K562 (cell line): ENCODE measurements around the gene ZNF273. TPM values are rescaled to one million over a fixed set of nuclear protein-coding genes. Genes with fewer than 3 reads are reported as not detected.

Source experiments
- ATAC-seq: fragments of 200-7000 bp; cut with Tn5 transposase; 3 replicates; pipeline ENCODE4 v1.9.1; 2020; ENCODE audit warnings: moderate library complexity
- BruUV-seq: library from RNA; stranded (reverse); fragments of 400-500 nt; replicated peaks from 2 replicates; lab custom pipeline; 2021; lab: Mats Ljungman, UMichigan
- CTCF ChIA-PET: fragments of 300-600 bp; formaldehyde crosslinking; extraction: SDS; loops from one replicate; lab custom pipeline; 2021; ENCODE audit warnings: low intra/inter-chr PET ratio; lab: Yijun Ruan, JAX
- POLR2A ChIA-PET: fragments of 300-600, 350-650 bp; sonication (Branson Sonifier 250); formaldehyde crosslinking; extraction: SDS; loops from one replicate; lab custom pipeline; 2021; ENCODE audit warnings: antibody characterized with exemption, inconsistent platforms; lab: Yijun Ruan, JAX
- DNase-seq, 4 experiments: peaks; one replicate each; pipeline versions ENCODE4 v3.0.0 to v3.0.0-alpha.2; 2011 to 2018; ENCODE audit warnings: low spot score in 3 of 4, mixed read lengths in 3 of 4; ENCODE audit errors: extremely low read depth in 1 of 4
- FAIRE-seq: peaks from 2 replicates; lab custom pipeline; 2011; peaks lifted over from hg19 to GRCh38; lab: Jason Lieb, UNC
- H2AFZ ChIP-seq: 2 replicates; pipeline ENCODE4 v1.6.0; 2011; ENCODE audit warnings: low read depth, low read length, control low read depth, inconsistent platforms
- H3K27ac ChIP-seq: fragments of 200-600 bp; 3 replicates; pipeline ENCODE4 v1.8.0; 2011; ENCODE audit warnings: low read depth, mild to moderate bottlenecking, control low read depth, inconsistent platforms, low read length, moderate library complexity, mixed read lengths; ENCODE audit errors: extremely low read depth
- H3K27me3 ChIP-seq, 2 experiments: fragments of 300-600 bp in 1 of 2; 2 replicates in 1 of 2; 3 replicates in 1 of 2; pipeline versions ENCODE4 v1.6.0 to v1.8.0; 2011; ENCODE audit warnings: inconsistent platforms in 2 of 2, low read length in 2 of 2, mild to moderate bottlenecking in 1 of 2, mixed read lengths in 1 of 2, moderate library complexity in 1 of 2; ENCODE audit not compliant: control insufficient read depth in 2 of 2, insufficient read depth in 2 of 2
- H3K36me3 ChIP-seq: fragments of 300-600 bp; 3 replicates; pipeline ENCODE4 v1.8.0; 2011; ENCODE audit warnings: mild to moderate bottlenecking, low read length, inconsistent platforms; ENCODE audit not compliant: control insufficient read depth, insufficient read depth
- H3K4me1 ChIP-seq, 2 experiments: fragments of 200-600 bp in 1 of 2; replicated peaks in 1 of 2; 2 replicates in 1 of 2; 3 replicates in 1 of 2; pipeline versions ENCODE4 v1.5.1 to v1.8.0; 2011; ENCODE audit warnings: inconsistent platforms in 2 of 2, low read length in 2 of 2, mild to moderate bottlenecking in 1 of 2, mixed read lengths in 1 of 2, moderate library complexity in 1 of 2; ENCODE audit not compliant: control insufficient read depth in 2 of 2, insufficient read depth in 2 of 2
- H3K4me2 ChIP-seq: 2 replicates; pipeline ENCODE4 v1.6.1; 2011; ENCODE audit warnings: low read length, control low read depth, inconsistent platforms, mixed read lengths; ENCODE audit not compliant: insufficient read depth
- H3K4me3 ChIP-seq: fragments of 200-600 bp; sonication (generic), shearing (Covaris generic); 2 replicates; pipeline ENCODE4 v1.5.1; 2016; ENCODE audit warnings: control low read depth, inconsistent platforms
- H3K79me2 ChIP-seq: fragments of 200-600 bp; 3 replicates; pipeline ENCODE4 v1.8.0; 2011; ENCODE audit warnings: low read length, inconsistent platforms; ENCODE audit not compliant: control insufficient read depth, insufficient read depth
- H3K9ac ChIP-seq, 2 experiments: 2 replicates each; pipeline versions ENCODE4 v1.6.0 to v1.6.1; 2011; ENCODE audit warnings: low read depth in 2 of 2, low read length in 2 of 2, control low read depth in 1 of 2, inconsistent platforms in 1 of 2, mild to moderate bottlenecking in 1 of 2, mixed read lengths in 1 of 2; ENCODE audit not compliant: insufficient read depth in 1 of 2
- H3K9me1 ChIP-seq: one replicate; pipeline ENCODE4 v1.6.0; 2011; ENCODE audit warnings: inconsistent platforms, mild to moderate bottlenecking, low read length, moderate library complexity; ENCODE audit not compliant: control insufficient read depth, insufficient read depth
- H3K9me3 ChIP-seq: replicated peaks from 2 replicates; pipeline ENCODE4 v1.5.1; 2011; ENCODE audit warnings: low read depth, low read length, inconsistent platforms; ENCODE audit not compliant: control insufficient read depth, insufficient read depth
- H4K20me1 ChIP-seq: replicated peaks from 2 replicates; pipeline ENCODE4 v1.6.1; 2011; ENCODE audit warnings: low read length, inconsistent platforms, mixed read lengths; ENCODE audit not compliant: control insufficient read depth, insufficient read depth
- ARID3A ChIP-seq: IDR thresholded peaks from 2 replicates; pipeline ENCODE4 v1.6.1; 2012; ENCODE audit warnings: low read depth, low read length, improper control_type of control experiment, borderline replicate concordance
- CBX5 ChIP-seq: IDR thresholded peaks from 2 replicates; pipeline ENCODE4 v1.6.1; 2014; ENCODE audit warnings: low read depth, borderline replicate concordance
- CC2D1A ChIP-seq: fragments of 450-650 bp; IDR thresholded peaks from 2 replicates; pipeline ENCODE4 v1.6.1; 2017; ENCODE audit warnings: mild to moderate bottlenecking
- ETV1 ChIP-seq: fragments of 450-650 bp; conservative IDR thresholded peaks from 2 replicates; pipeline ENCODE4 v1.6.1; 2016; ENCODE audit warnings: missing genetic modification characterization, control low read depth, low read depth, missing compliant biosample characterization
- HLTF ChIP-seq: fragments of 450-650 bp; IDR thresholded peaks from 2 replicates; pipeline ENCODE4 v1.6.1; 2016
- JUND ChIP-seq, 2 experiments: IDR thresholded peaks; 2 replicates in 1 of 2; 3 replicates in 1 of 2; pipeline ENCODE4 v1.6.1; 2011; ENCODE audit warnings: borderline replicate concordance in 2 of 2, low read depth in 2 of 2, low read length in 2 of 2, improper control_type of control experiment in 1 of 2, missing biosample characterization in 1 of 2, missing genetic modification characterization in 1 of 2, missing genetic modification reagents in 1 of 2
- MEIS2 ChIP-seq: fragments of 450-650 bp; IDR thresholded peaks from 2 replicates; pipeline ENCODE4 v1.6.1; 2014; ENCODE audit warnings: mild to moderate bottlenecking; ENCODE audit not compliant: partially characterized antibody
- PRDM10 ChIP-seq: fragments of 450-650 bp; IDR thresholded peaks from 2 replicates; pipeline ENCODE4 v1.6.1; 2018; ENCODE audit not compliant: partially characterized antibody
- RAD21 ChIP-seq, 2 experiments: fragments of 250-450 bp in 1 of 2; fragments of 450-650 bp in 1 of 2; sonication (Bioruptor Pico) in 1 of 2; formaldehyde crosslinking in 1 of 2; IDR thresholded peaks in 1 of 2; conservative IDR thresholded peaks in 1 of 2; 2 replicates each; pipeline versions ENCODE4 v1.4.0 to v1.8.0; 2020 to 2022; ENCODE audit warnings: mild to moderate bottlenecking in 2 of 2, moderate library complexity in 1 of 2
- SIN3B ChIP-seq: fragments of 450-650 bp; IDR thresholded peaks from 2 replicates; pipeline ENCODE4 v1.6.1; 2017; ENCODE audit warnings: low read depth, mild to moderate bottlenecking, moderate library complexity
- SMC3 ChIP-seq: conservative IDR thresholded peaks from 2 replicates; pipeline ENCODE4 v1.6.1; 2011; ENCODE audit warnings: low read depth, low read length, improper control_type of control experiment; ENCODE audit not compliant: insufficient read depth
- ZFX ChIP-seq: sonication (generic); formaldehyde crosslinking; IDR thresholded peaks from 2 replicates; pipeline ENCODE4 v1.8.0; 2022; ENCODE audit warnings: mild to moderate bottlenecking, missing genetic modification reagents, moderate library complexity
- ZNF239 ChIP-seq: fragments of 250-450 bp; sonication (Bioruptor Pico); IDR thresholded peaks from 2 replicates; pipeline ENCODE4 v1.4.0; 2020; ENCODE audit warnings: mild to moderate bottlenecking
- ZNF740 ChIP-seq, 3 experiments: fragments of 200-800 bp in 1 of 3; sonication (Bioruptor generic) in 1 of 3; sonication (generic) in 1 of 3; formaldehyde crosslinking in 1 of 3; IDR thresholded peaks; 2 replicates each; pipeline versions ENCODE4 v1.6.1 to v1.8.0; 2016 to 2022; ENCODE audit warnings: mild to moderate bottlenecking in 2 of 3, missing compliant biosample characterization in 2 of 3, missing genetic modification characterization in 2 of 3, missing genetic modification reagents in 1 of 3
- WGBS: fragments of 100-300 bp; shearing (Covaris generic); methylation state at CpG from one replicate; pipeline ENCODE4 v1.1.6; 2016; ENCODE audit warnings: low coverage, mixed read lengths; ENCODE audit not compliant: insufficient coverage; ENCODE audit errors: missing lambda C conversion rate; 5-methylcytosine and 5-hydroxymethylcytosine counted together
- in situ Hi-C: fragments of 300-500 bp; cut with MboI; formaldehyde crosslinking; loops from 4 replicates; pipeline ENCODE4 v1.15.0; 2018; ENCODE audit warnings: inconsistent platforms, mixed read lengths
- intact Hi-C: fragments of 100-400 bp; cut with micrococcal nuclease; formaldehyde crosslinking; loops from 2 replicates; pipeline ENCODE4 v1.14.2; 2022
- polyA plus RNA-seq, 8 experiments: library from polyadenylated mRNA; depleted of rRNA in 4 of 8; stranded (reverse) in 5 of 8; unstranded in 3 of 8; fragments of >200 nt; fragmentation: Nextera tagmentation in 2 of 8; fragmentation: Illumina TruSeq in 1 of 8; extraction: Ambion mirVana in 2 of 8; extraction: Trizol in 1 of 8; gene quantifications; 2 replicates each; pipeline versions ENCODE4 v1.2.1 to v1.2.3, GENCODE V29; 2011 to 2014; ENCODE audit warnings: inconsistent platforms in 1 of 8, missing spikeins in 1 of 8
- total RNA-seq, 7 experiments: library from RNA; depleted of rRNA in 6 of 7; stranded (reverse); fragments of >200 nt in 6 of 7; fragmentation: Illumina TruSeq in 2 of 7; extraction: Trizol in 2 of 7; gene quantifications; 2 replicates each; pipeline versions ENCODE4 v1.2.1 to v1.2.3, GENCODE V29; 2011 to 2021; ENCODE audit warnings: low replicate concordance in 1 of 7

ZNF273 gene
- total and polyA plus RNA-seq, 9 of the 15 experiments (the other 6 are each of a cell fraction or from before 2014, with no cell fraction given): 13.3 to 37.0 (median 20.7) TPM

GRCh38 chr7:64951250-64951848 is 48.3 kb downstream of the ZNF273 start:
- ChIA-PET POLR2A (interaction anchor here (0.7 kb wide), 1 partner anchor 8 kb away, joined by 3 read pairs; no protein-coding TSS in a partner anchor), CTCF (interaction anchor here (0.6 to 0.7 kb wide), 2 partner anchors 357 to 1658 kb away, joined by 3 to 4 read pairs; no protein-coding TSS in a partner anchor)
- Histone ChIP-seq H3K27ac (no peak overlapping the region), H2AFZ (no peak overlapping the region), H3K27me3 (no peaks in the 10 kb centered on the region), H3K79me2 (no peaks in the 10 kb centered on the region), H3K4me3 (no peak overlapping the region), H3K4me2 (no peak overlapping the region), H3K4me1 (peaks cover 2 to 14% of the 10 kb centered on the region in 2 experiments; a peak in 4 of 5 replicates), H3K36me3 (no peaks in the 10 kb centered on the region), H3K9me1 (no peaks in the 10 kb centered on the region), H3K9me3 (peaks cover 22% of the 10 kb centered on the region), H3K9ac (no peak overlapping the region), H4K20me1 (no peaks in the 10 kb centered on the region)
- in situ Hi-C loops: no loop called here
- DNase-seq: peak; percentile 27 to 71 (median 44)
- FAIRE-seq: peak; percentile 61
- no TSS peak for BruUV-seq
- 11% methylated on average over 1 of the region's 1 CpG for WGBS
- intact Hi-C loops: loop anchor here (2.0 to 10.0 kb wide), 4 partner anchors 46 to 523 kb away; no protein-coding TSS in a partner anchor
- ATAC-seq: peak; percentile 87
- TF ChIP-seq ZNF740 (CRISPR knock-in tag; IDR thresholded peaks at IDR 0.05) (no peak), ZNF740 (tag; IDR thresholded peaks at IDR 0.05) (no peak), CC2D1A (peak; percentile 53; the same call in 1 of the 2 replicates), SMC3 (peak; percentile 55), ZFX (CRISPR knock-in tag) (no peak), HLTF (no peak), SIN3B (no peak), CBX5 (0 out of 2 replicates have a peak, but pooled peaks have one; percentile 16), MEIS2 (peak; percentile 8), ARID3A (0 out of 2 replicates have a peak, but pooled peaks have one; percentile 34), ZNF239 (CRISPR knock-in tag) (no peak), ETV1 (tag) (0 out of 2 replicates have a peak, but pooled peaks have one; percentile 9), RAD21 (CRISPR knock-in tag; conservative IDR thresholded peaks at IDR 0.05 in 1 of 2, IDR thresholded peaks at IDR 0.05 in 1 of 2) (peak; percentile 62 to 94), JUND (IDR thresholded peaks at IDR 0.05; ENCODE audit: borderline replicate concordance, low read depth, low read length) (0 out of 2 replicates have a peak, but pooled peaks have one; percentile 14), JUND (tag; IDR thresholded peaks at IDR 0.05; ENCODE audit: borderline replicate concordance, low read depth, low read length) (no peak), PRDM10 (no peak)
